NCI-H2196 treated with DMSO at 0.1 percent for 48 hours (cell line): ENCODE data around the gene PRR5L.

ENCODE experiments used
- DNase-seq: peaks from one replicate; lab custom pipeline; 2025; ENCODE audit not compliant: unreplicated experiment; lab: John Stamatoyannopoulos, UW

Gene PRR5L, protein sequence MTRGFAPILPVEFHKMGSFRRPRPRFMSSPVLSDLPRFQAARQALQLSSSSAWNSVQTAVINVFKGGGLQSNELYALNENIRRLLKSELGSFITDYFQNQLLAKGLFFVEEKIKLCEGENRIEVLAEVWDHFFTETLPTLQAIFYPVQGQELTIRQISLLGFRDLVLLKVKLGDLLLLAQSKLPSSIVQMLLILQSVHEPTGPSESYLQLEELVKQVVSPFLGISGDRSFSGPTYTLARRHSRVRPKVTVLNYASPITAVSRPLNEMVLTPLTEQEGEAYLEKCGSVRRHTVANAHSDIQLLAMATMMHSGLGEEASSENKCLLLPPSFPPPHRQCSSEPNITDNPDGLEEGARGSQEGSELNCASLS

GRCh38 chr11:36295926-36296325, at the start of gene PRR5L:
Gene PRR5L (plus strand): TSS chr11:36296288. CDS start chr11:36401122, 104,834 bp downstream.
- no peak for DNase-seq

DNA sequence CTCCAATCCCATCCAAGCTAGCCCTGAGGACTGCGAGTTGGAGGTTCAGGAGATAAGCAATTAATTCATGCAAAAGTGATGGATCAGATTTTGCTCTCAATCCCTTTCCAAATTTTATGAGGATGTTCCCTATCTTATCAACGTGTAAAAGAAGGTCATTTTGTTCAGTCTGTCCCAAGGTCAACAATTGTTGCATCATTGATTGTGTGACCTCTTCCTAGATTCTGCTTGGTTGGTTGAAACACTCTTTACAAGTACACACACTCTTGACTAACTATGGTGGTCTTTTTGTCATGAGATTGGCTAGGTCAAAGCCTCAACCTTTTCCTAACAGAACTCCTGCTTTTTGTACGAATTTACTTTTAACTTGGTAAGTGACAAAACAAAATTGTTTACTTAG, 48.6 kb upstream of the PRR5L start:
- DNase-seq, result no peak

DNA sequence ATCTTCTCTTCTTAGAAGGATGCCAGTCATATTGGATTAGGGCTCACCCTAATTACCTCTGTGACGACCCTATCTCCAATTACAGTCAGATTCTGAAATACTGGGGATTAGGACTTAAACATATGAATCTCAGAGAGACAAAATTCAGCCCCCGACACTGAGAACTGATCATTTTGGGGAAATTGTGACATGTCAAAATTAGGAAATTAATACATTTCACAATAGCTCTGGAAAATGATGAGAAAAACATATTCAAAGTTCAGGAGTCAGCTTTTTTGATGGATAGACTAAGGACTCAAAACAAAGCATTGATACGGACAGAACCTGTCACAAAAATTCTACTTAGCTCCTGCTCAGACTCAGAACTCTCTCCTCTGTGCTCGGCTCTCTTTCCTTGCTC, 47.7 kb upstream of the PRR5L start:
- no peak for DNase-seq

DNA sequence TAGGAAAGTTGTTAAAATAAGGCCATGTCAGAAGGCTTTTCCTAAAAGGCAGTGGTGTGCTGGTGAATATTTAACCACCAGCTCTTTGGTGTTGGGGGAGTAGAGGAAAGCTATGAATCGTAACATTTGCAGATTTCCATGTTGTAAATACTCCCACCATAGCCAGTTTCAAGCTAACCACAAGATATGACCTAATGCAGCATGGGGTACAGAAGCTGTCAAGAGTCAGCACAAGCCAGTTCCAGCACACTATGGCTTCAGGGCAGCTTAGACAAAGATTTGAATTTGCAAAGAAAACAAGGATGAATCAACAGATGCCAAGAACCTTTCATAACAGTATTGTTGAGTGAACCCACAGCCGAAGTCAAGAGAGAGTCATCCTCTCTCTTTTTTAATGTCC, 46.8 kb upstream of the PRR5L start:
- DNase-seq, result no peak

GRCh38 chr11:36251823-36252222, 44.3 kb upstream of the PRR5L start:
- no peak for DNase-seq

DNA sequence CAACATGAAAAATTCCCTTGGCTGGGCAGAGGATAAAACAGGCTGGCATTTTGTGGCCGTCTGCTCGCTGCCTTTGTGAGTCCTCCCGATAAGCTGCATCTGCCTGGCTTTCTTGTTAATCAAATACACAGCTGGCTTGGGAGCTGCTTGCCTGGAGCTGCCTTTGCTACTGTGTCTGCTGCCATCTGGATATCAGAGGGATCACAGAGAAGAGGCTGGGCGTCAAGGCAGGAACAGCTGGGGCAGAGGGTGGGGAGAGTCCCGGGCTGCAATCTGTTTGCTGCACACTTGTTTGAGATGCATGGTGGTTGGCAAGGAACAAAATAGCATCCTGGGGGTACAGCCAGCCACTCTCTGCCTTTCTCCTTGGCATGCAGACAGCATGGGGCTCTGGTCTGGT, 42.9 kb upstream of the PRR5L start:
- DNase-seq, result peak; percentile 24

DNA sequence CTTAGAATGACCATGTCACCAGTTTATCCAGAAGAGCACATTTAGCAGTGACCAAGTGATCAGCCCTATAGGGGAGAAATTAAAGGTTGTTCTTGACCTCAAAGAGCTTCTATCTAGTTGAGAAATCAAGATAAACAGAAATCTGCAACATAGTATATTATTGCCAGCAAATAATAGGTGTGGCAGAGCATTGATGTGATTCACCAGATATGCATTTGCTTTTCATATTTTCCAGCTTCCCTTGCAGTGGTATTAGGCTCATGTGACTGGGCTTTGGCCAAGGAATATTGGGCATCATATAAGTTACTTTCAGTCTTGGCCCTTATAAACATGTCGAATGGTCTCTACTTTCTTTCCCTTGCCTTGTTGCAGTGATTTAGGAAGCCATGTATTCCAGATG, 41.4 kb upstream of the PRR5L start:
- DNase-seq, result no peak

DNA sequence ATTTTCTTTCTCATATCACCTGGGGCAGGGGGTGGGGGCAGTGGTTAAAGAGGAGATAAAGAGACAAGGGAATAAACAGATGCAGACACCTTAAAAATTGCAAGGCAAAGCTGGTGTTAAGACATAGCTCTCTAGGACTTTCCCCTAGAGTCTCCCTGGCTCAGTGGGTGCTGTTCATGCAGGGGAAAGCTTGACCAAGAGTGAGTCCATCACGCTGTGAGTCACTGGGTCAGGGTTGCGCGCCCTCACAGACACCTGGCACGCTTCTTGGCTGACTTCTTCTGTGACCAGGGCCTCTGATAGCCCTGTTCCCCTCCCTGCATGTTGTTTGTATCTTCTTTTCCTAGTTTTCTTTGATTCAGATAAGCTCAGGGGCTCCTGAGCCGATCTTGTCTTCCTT, 38.7 kb upstream of the PRR5L start:
- no peak for DNase-seq

DNA sequence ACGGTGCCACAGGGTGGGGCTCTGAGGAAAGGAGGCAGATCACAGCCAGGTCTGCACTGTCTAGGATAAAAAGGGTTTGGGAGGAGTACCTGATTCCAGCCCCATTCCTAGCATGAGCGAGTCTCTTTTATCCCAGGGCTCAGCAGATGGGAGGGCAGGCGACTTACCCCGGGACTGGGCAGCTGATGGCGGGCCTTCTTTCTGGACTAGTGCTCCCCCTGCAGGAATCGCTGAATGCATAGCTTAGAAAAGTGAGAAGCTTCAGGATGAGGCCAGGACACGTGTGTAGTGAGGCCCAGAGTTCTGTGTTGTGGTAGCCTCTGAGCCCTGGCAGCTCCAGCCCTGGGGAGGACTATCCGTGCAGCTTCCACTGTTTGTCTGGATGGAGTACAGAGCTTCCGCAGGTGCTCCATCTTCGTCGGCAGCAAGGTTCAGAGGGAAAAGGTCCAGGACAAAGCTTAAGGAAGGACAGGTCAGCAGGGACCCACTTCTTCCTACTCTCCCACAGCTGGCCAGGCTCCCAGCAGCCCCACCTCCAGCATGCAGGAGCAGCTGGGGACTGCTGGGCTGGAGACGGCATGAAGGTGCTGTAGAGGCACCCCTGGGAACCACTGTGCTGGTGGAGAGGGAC, 37.2 kb upstream of the PRR5L start:
- peak; percentile 30 for DNase-seq

DNA sequence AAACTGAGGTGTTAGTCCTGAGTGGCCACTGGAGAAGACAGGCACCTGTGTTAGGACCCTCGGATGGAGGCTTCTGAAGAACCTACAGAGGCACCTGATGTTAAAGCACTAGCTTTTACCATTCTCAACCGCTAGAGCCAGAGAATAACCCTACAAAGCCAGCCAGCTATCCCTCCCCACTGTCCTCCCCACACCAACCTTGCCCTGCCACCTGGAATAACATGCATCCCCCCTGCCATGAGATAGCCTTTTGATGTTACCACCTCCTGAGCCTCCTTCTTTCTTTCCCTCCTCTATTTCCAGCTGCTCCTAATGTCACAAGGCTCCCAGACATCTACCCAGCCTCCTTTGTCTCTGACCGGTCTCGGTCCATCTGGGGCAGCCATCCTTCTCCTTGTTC, 35.0 kb upstream of the PRR5L start:
- no peak for DNase-seq

GRCh38 chr11:36264011-36264972, 31.8 kb upstream of the PRR5L start:
- no peak for DNase-seq

GRCh38 chr11:36264973-36265344, 31.1 kb upstream of the PRR5L start:
- no peak for DNase-seq

DNA sequence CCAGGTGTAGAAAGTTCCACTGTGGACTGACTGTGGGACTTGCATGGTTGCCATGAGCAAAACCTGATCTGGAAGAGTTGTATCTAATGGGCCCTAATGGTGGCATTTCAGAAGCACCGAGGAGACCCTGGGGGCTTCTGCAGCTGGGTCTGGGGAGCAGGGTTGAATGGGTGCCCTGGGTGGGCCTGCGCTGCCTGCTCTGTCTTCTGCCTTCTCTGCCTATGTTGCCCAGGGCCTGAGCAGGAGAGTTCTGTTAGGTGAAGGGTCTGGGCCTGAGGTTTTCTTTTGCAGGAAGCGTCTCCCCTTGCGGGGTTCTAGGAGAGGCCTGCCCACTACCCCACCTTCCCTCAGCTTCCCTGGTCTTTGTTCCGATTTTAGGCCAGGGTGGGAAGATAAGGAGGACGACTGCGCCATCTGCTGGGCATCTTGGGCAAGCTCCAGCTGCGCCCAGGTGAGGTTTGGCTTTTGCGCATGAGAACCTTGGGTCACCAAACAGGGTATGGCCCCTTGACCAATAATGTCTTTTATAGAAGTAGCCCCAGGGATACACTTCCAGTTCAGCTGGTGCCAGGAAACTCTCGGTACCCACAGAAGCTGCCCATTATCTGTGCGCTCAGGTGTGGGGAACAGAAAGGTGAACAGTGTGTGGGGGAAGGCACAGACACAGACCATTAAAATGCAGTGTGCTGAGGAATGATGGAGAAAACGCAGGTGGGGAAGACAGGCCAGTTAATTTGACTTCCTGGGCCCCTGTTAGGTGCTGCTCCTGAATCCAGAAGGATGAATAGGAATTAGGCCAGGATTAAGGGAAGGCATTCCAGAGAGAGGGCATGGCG, 30.1 kb upstream of the PRR5L start:
- DNase-seq, result peak; percentile 50

DNA sequence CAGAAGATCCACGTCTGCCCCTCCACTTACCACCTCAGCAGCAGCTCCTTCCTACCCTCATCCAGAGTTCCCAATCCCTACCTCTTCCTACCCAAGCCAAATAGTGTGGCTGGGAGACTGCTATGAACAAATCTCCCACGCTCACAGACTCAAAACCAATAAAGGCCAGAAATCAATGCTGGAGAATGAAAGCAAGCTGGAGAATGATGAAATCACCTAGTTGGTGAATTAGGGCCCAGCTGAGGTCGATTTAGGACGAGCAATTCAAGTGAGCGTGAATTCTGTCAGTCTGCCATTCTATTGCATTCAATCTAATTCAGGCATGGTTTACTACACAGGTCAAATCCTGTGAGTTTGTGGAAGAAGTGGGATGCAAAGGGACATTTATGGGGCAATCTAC, 29.3 kb upstream of the PRR5L start:
- no peak for DNase-seq

- no peak for DNase-seq
Observed at GRCh38 chr11:36268337-36268985, 27.6 kb upstream of the PRR5L start.

DNA sequence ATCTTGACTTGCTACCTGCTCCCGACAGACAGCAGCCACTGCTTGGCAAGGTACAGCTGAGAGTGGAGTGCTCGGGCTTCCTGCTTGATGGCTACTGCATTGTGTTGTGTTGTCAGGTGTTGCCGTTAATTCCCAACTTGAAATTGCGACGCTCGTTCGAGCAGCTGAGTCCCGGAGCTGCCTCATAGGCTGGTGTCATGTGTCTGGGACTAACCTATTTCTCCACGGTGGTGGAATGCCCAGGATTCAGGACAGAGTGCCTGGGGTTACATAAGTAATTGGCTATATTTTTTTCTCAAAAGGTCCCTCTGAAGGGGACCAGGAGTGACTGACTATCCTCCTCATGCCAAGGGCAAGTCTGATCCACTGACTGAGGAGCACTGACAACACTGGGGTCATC, 25.4 kb upstream of the PRR5L start:
- DNase-seq, result no peak

DNA sequence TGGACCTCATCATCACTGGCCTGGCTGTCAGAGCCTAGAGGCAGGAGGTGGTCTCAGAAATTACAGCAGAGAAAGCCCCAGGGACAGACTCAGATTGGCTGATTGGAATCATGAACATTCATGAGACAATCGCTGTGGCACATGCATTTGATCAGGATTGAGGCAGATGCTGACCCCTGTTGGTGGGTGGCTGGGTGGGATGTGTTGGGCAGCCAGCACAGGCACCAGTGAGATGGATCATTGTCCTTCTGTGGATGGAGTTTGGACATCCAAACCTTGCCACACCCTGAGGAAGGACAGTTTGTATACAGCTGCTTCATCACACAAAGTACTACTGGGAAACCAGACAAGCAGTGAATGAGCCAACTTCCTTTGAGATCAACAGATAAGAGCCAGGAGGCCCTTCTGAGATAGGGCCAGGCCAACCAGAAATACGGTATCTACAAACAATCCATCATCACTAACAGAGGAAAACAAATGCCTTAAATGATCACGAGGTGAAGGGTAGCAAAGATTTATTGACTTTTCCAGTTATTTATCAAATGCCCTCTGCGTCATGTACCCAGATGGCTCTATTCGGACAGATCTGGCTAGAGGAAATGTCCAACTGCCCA, 24.2 kb upstream of the PRR5L start:
- DNase-seq, result no peak

DNA sequence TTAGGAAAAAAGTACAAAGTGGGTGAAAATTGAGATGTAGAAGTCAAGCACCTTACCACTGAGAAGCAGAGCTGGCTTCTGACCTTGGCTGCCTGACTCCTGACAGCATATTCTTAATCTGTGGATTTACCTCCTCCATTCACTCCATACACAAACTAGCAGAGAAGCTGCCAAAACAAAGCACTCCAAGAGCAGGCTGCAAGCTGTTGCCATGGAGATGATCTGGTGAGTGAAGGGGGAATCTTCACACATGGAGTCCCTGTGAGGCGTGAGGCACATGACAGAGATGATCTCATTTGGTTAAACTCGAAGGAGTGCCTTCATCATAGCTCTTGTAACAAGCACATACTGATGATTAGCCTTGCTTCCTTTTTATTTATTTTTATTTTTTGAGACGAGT, 23.0 kb upstream of the PRR5L start:
- DNase-seq, result peak; percentile 82

GRCh38 chr11:36274414-36274813, 21.7 kb upstream of the PRR5L start:
- no peak for DNase-seq
